GM18858 (cell line): ENCODE measurements around the gene MYCBP2.
"Not testable (repeated sequence)": the region's sequence is repeated elsewhere in the genome, so short reads cannot be mapped to it uniquely, and the experiment has no call there.

Source experiments
- ATAC-seq: cut with Tn5 transposase; IDR thresholded peaks from one replicate; pipeline ENCODE4 v1.9.1; 2021; ENCODE audit not compliant: unreplicated experiment

Gene MYCBP2

DNA sequence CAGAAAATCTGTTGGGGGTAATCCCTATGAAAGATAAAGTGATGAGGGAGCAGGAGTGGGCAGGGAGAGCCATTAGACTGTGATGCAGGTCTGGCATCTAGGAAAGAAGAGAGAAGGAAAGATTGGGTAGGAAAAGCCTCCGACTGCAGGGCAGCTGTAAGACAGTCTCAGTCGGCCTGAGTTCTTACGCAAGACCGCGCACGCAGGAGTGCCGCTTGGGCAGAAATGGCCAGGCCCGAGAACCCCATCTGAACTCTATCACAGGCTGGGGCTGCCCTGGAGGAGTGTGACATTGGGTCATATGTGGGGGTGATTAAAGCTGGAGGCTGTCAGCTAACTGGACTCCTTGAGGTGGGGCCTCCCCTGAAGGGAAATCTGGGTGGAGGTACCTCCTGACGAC, 286.1 kb downstream of the MYCBP2 start:
- no peak for ATAC-seq

DNA sequence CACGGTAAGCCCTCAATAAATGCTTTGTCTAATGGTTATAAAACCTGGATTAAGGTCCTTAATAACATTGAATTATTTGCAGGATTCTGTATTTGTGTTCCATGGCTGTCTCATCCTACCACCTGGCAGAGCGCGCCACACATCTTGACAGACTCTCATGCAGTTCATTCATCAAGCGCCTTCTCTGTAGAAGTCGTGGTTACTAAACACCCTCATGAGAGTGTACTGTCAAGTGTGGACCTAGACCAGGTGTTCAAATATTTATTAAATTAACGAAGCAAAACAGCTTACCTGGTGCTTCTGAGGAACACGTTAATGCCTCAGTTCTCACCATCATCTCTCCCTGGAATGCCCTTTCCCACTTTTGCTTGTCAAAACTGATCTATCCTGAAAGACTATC, 286.8 kb downstream of the MYCBP2 start:
- no peak for ATAC-seq

DNA sequence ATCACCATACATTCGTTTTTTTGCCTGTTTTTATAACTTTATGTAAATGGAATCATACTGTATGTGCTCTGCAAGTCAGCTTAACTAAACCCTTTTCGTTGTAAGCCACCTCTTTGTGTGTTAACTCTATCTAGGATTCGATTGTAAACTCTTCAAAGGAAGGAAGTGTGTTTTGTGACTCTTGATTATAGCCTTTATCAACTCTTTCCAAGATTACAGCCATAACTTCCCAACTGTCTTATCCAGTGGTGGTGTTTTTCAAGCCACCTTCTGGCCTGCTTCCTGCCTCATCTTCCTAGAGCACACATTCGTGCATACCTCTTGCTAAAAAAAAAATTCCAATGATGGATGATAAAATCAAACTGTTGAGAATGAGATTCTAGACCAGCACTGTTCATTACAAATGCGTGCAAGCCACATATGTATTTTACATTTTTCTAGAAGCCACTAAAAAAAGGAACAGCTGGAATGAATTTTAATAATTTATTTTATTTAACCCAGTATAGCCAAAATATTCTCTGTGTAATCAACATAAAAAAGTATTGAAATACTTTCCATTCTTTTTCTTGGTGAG, 287.9 kb downstream of the MYCBP2 start:
- no peak for ATAC-seq

DNA sequence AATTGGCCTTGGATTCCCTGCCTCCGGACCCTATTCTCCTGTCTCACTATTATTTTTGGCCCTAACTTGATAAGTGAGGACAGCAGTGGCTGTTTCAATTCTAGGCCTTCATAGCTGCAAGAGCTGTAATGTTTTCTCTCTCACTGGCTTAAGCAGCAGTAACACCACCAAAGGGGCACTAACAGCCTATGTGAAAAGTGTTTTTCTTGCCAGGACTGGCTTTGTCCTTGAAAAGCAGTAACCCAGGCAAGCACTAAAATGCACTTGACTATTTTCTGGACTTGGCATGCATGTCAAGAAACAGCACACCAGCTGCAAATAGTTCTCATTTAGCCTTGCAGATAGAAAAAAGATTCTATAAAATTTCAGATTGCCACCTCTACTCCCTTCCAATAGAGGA, 290.6 kb downstream of the MYCBP2 start:
- ATAC-seq, result no peak

DNA sequence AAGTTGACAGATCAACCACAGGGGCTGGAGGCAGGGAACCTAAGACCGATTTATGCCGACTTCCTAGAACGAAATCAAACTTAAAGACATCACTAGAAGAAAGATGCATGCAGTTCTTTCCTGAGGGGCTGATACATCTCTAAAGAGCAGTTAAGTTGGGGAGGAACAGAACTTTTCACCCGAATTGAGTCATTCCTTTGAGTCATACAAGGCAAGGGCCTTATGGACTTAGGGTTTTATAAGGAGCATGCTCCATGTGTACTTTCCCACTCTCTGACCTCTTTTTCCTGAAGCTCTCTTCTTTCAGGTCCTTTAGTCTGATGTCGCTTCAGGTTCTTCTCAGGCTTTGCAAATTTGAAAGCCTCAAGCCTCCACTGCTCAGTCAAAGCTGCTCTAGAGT, 292.0 kb downstream of the MYCBP2 start:
- ATAC-seq, result no peak

DNA sequence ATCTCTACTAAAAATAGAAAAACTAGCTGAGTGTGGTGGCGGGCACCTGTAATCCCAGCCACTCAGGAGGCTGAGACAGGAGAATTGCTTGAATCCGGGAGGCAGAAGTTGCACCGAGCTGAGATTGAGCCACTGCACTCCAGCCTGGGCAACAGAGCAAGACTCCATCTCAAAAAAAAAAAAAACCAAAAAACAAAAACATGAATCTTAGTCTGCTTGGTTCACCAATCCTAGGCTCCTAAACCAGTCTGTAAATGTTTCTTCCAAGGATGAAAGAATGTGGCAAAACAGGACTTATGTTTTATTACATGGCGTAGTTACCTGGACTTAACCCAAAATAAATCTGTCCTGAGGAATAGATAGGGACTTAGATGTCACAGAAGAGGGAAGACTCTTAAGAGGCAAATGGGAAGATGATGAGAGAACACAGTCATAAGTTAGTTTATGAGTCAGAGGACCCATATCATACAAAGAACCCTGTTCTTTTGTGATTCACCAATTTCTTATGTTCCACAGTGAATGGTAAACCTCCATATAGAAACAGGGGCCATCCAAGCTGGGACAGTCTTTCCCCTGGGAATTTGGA, 293.1 kb downstream of the MYCBP2 start:
- ATAC-seq, result no peak

DNA sequence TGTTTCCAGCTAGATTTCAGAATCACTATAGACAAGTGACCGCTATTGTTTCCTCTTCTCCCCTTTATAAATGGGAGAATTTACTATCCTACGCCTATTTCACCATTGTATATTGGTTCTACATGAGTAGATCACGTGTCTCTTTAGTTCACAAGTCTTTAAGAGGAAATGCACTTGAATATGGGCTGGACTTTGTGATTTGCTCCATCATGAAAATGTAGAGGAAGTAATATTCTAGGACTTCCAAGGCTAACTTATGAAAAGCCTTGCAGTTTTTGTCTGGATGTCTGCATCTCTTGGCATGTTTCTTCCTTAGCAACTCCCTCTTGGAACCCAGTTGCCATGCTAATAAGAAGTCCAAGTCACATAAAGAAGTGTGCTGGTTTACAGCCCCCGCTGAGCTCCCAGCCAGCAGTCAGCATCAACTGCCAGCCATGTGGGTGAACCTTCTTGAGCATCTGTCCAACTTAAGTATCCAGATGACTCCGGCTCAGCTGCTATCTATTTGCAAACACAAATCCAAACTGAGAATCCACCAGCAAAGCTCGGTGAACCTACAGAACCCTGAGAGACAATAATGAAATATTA, 295.1 kb downstream of the MYCBP2 start:
- no peak for ATAC-seq

DNA sequence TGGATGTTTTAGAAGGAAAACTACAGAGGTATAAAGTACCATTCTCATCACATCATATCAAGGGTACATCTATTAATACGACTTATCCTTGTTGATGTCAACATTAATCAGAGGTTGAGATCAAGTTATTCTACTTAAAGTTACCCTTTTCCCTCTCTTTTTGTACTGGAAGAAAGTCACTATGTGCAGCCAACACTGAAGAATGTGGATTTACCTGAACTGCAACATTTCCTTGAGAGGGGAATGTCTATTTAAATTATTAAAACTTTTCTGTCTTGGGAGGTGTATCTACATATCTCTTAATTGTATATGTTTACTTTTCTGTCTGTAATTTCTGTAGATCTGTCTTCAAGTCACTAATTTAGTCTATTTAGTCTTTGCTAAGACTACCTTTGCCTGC, 297.5 kb downstream of the MYCBP2 start:
- ATAC-seq, result no peak

DNA sequence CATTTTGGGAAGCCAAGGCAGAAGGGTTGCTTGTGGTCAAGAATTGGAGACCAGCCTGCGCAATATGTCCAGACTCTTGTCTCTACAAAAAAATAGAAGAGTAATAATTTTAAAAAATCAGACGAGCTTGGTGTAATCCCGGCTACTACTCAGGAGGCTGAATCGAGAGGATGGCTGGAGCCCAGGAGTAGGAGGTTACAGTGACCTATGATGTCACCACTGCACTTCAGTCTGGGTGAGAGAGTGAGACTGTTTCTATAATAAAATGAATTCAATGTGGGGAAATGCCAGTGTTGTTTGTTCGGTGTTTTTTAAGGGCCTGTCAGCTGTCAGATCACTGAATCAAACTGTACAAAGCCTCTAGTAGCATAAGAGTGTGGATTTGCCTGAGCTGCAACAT, 298.7 kb downstream of the MYCBP2 start:
- ATAC-seq, result no peak

DNA sequence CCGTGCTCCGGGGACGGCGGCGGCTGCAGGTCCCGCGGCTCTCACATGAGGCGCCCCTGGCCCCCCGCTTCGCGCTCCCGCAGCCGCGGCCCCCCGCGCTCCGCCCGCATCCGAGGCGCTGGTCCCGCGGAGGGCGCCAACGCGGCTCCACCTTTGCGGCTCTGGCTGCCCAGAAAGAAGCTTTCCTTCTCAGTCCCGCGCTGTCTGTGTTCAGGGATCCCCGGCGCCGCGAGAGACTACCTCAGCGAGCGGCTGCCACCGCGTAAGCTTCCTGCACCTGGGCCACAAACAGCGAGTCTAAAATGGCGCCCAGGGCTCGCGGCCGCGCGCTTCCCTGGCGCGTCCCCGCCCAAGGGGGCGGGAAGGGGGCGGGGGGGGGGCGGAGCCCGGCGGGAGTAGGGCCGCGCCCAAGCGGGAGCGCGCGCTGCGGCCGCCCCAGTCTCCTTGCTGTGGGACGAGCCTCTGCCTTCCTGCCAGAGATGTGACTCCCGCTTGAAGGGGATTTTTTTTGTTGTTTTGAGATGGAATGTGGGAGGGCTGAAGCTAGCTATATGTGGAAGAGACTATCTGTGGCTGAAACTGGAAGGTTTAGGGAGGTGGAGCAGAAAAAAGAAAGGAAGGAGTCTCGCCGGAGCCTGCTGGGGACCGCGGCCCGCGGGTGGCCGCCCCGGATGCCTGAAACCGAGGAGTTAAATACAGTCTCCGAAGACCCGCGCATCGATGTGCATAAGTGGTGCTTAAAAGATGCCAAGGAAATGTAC, 299.9 kb downstream of the MYCBP2 start, which contains the start of gene FBXL3:
FBXL3 (minus strand) TSS at position 299 of the 761 bp plus-strand sequence. CDS start 5,299 bp downstream, outside the sequence.
- ATAC-seq, result peak; percentile 44

DNA sequence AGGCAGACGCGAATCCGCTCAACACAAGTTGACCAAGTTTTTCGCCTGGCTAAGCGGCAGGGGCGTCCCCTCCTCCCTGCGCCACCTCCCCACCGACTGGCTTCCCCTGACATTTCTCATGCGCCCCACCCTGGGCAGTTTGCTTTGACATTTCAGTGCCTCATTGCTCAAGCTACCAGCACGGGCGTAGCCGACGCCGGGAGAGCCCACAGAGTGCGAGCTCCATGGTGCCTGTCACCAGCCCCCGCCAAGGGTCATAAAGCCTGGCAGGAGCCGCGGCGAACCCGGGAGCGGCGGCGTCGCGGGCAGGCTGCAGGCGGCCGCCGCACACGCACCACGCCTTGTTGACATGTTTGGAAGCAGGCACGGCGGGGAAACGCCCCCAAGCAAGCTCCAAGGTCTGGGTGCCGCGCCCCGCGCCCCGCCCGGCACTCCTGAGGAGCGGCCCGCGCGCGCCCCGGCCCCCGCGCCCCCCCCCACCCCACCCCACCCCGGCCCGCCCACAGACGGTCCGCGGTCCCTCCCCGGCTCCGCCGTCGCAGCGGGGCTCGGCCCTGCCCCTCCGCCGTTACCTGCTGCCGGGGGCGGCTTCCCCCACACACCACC, 300.5 kb downstream of the MYCBP2 start:
- ATAC-seq, result peak; percentile 46

DNA sequence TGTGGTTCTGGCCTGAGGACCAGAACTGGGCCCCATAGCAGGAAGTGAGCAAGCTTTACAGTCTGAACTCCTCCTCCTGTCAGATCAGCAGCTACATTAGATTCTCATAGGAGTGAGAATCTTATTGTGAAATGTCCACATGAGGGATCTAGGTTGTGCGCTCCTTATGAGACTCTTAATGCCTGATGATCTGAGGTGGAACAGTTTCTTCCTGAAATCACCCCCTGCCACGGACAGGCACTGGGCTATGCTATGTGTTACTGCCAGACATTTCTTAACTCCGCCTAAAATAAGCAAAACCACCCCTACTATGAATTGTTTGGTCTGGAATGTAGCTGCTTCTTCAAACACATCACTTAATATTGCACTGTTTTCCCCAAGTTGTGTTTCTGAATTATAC, 304.6 kb downstream of the MYCBP2 start:
- ATAC-seq, result no peak

DNA sequence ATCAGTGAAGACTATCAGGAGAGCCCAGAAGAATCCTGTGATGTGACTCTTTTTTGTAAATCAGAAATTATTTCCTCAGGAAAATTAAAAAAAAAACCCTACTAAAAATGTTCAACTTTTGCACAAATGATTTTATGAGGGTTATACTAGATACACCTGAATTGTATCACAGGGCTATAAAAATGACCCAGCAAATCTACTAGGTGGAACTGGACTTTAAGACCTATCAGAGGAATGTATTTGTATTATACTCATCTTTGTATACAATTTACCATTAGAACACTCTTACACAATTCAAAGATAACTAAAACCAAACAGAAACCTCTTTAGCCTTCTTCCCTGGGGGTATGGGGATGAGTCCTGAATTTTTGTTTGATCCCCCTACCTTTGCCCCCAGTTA, 307.1 kb downstream of the MYCBP2 start:
- ATAC-seq, result no peak

DNA sequence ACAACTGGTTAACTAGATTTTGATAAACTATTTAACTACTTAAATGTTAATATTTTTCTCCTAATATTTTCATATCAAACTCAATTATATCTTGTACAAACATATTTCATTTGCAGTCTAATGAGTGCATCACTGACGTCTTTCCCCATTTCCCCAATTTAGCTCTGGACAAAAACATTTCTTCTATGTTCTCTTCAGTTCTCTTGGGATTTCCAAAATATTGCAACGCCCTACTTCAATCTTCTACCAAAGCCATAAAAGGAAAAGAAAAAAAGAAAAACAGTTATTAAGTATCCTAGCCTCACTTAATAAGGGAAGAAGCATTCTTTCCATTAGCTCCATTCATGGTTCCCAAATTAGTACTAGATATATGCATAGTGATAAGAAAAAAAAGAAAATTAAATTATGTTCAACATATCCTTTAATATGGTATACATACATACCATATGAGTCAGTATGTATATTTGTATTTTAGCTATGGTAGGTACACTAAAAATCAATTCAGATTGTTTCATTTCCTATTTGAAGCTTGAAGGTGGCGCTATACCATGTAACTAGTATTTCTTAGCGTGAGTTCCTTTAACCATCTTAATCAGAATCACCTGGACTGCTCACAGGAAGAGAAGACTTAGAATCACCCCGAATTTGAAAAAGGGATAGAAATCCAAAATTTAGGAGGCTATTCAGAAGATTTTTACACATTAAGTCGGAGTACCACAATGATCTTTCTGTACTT, 309.8 kb downstream of the MYCBP2 start:
- ATAC-seq, result no peak

DNA sequence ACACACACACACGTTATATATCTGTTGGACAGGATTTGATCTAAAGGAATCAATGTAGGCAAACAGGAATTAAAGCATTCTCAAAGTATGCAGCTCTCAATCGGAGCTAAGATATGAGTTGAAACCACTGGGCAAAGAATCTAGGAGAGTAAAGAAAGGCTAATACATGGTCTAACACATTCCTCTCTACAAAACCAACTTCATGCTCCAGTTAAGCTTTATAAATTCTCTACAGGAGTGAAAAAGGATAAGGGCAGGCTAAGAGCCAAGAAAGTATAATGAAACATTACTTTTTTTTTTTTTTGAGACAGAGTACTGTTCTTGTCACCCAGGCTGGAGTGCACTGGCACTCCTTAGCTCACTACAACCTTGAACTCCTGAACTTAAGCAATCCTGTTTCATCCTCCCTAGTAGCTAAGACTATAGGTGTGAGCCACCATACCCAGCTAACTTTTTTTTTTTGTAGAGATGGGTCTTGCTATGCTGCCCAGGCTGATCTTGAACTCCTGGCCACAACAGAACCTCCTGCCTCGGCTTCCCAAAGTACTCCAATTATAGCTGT, 310.6 kb downstream of the MYCBP2 start:
- ATAC-seq, result no peak

DNA sequence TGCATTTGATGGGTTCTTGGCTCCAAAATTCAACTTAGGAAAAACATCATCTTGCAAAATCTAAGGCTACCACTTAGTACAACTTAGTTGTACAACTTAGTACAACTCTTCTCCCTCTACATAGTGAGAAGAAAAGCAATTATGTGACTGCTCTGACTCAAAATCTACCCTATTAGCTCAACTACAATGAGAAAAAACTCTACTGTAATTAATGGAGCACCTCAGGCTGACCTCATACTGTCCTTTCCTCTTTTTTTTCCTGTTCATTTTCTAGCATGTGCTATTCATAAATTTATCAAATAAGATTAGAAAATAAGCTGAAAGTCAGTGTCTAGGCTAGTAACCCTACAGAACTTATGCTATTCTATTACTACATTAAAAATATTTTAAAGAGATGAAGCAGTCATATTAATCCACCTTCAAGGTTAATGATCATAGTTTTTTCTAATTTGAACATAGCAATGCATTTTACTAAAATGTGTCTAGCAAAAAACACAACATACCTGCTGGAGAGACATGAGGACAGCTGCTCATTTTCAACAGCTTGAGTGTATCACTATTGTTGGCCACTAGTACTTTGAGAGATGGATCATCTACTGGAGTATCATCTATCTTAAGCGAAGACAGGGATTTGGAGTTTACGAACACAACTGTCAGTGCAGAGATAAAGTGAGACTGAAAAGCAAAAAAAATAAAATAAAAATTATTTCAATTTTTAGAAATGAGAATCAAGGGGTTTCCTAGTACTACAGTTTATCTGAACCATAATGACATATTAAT, 311.8 kb downstream of the MYCBP2 start:
- no peak for ATAC-seq

DNA sequence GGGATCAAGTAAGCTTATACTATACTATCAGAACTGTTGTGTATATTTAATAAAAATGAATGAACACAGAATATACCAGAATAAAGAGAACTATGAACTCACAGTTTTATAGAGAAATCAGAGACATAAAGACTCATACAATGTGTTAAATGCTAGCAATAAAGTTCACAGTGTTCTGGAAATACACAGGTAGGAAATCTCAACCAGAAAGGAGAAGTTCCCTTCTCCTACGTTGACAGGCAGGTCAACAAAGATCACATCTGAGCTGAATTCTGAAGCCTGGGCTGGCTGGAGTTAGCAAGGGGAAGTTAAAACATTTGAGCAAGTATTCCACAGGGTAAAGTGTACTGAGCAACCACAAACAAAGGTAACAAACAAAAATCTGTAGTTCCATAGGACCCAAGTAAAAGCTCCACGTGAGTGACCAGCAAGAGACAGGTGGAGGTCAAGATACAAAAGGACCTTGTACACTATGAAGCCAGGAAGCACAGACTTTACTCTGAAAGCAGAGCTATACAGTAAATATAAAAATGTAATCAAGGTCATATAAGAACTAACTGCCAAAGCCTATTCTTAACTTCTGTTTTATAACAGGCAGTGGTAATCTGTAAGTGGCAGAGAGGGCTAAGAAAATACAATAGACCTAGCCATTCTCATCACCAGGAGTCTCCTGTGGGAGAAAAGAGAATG, 312.9 kb downstream of the MYCBP2 start:
- no peak for ATAC-seq

DNA sequence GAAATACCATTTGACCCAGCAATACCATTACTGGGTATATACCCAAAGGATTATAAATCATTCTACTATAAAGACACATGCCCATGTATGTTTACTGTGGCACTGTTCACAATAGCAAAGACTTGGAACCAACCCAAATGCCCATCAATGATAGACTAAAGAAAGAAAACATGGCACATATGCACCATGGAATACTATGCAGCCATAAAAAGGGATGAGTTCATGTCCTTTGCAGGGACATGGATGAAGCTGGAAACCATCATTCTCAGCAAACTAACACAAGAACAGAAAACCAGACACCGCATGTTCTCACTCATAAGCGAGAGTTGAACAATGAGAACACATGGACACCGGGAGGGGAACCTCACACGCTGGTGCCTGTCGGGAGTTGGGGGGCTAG, 317.2 kb downstream of the MYCBP2 start:
- ATAC-seq, result not testable (repeated sequence)

DNA sequence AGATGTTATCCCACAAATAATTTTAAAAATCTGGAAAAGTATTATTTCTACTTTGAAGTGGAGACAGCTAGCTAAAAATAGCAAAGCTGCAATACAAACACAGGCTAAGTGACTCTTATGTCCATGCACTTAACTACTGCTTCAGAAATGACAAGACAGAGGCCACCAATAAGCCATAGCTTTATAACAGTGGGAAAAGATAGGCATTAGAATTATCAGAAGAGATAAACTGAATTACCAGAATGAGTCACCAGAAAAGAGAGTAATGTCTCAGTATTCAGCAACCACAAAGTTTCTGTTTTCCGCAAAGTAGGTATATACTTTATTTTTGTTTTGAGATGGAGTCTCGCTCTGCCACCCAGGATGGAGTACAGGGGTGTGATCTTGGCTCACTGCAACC, 317.9 kb downstream of the MYCBP2 start:
- no peak for ATAC-seq
